Sigmoid colon (tissue), 4 donors: ENCODE results near the gene ADAM10.

Experiments
- CTCF ChIP-seq, 4 experiments: fragments of 450-650 bp in 3 of 4; fragments of 200-600 bp in 1 of 4; IDR thresholded peaks; one replicate each; pipeline ENCODE4 v1.5.1; 2016 to 2019; ENCODE audit warnings: antibody characterized with exemption in 4 of 4, mild to moderate bottlenecking in 3 of 4, moderate library complexity in 2 of 4
- POLR2A ChIP-seq, 2 donors: fragments of 450-650 bp; IDR thresholded peaks; one replicate each; pipeline ENCODE4 v1.6.1; 2016; ENCODE audit warnings: antibody characterized with exemption in 2 of 2, mild to moderate bottlenecking in 2 of 2, moderate library complexity in 2 of 2
- POLR2AphosphoS5 ChIP-seq, 4 donors: sonication (generic); formaldehyde crosslinking; IDR thresholded peaks; one replicate each; pipeline ENCODE4 v1.6.1; 2017; ENCODE audit warnings: antibody characterized with exemption in 4 of 4

- TF ChIP-seq CTCF (IDR thresholded peaks at IDR 0.05) (no peak), POLR2AphosphoS5 (IDR thresholded peaks at IDR 0.05) (no peak), POLR2A (IDR thresholded peaks at IDR 0.05) (no peak)
These were observed 183.5 kb downstream of the ADAM10 start for GRCh38 chr15:58566029-58566428.
